NCI-H526 (cell line): ENCODE results near the gene MAOA.
A peak's percentile ranks its signal among the peaks of the same experiment; 100 is the strongest.
"Not testable (repeated sequence)": the region's sequence is repeated elsewhere in the genome, so short reads cannot be mapped to it uniquely, and the experiment has no call there.

Experiments
- DNase-seq, 2 experiments: peaks; one replicate each; lab custom pipeline; 2025; lab: John Stamatoyannopoulos, UW

Gene MAOA

DNA sequence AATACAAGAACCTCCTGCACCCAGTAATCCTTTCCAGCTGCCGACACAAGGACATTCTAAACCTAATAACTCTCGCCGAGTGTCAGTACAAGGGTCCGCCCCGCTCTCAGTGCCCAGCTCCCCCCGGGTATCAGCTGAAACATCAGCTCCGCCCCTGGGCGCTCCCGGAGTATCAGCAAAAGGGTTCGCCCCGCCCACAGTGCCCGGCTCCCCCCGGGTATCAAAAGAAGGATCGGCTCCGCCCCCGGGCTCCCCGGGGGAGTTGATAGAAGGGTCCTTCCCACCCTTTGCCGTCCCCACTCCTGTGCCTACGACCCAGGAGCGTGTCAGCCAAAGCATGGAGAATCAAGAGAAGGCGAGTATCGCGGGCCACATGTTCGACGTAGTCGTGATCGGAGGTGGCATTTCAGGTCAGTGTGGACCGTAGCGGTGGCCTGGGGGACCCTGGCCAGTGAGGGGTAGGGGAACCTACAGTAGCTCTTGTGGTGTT, at the start of gene MAOA:
Gene MAOA, plus strand, starts transcription at position 295 of the 490 bp plus-strand sequence. Its CDS starts 43 bp downstream, at position 338.
- DNase-seq, result peak in 1 of 2 experiments; percentile 21

GRCh38 chrX:43612400-43612799, 43.7 kb upstream of the MAOA start:
- DNase-seq, result no peak

DNA sequence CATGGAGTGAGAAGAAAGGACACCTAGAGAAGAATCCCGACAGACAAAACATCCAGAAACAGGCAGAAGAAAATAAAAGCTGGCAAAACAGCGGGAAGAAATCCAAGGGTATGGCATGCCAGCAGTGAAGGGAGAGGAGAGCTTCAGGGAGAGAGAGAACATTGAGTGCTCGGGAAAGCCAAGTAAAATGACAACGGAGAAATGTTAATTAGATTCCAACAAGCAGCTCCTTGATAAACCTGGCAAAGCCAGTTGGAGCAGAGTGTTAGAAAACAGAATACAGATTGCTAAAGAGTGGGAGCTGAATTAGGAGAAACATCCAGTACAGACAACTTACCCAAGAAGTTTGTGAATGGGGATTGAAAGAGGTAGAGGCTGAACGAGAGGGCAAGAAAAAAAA, 40.4 kb upstream of the MAOA start:
- no peak for DNase-seq

- peak in 1 of 2 experiments; percentile 35 for DNase-seq
These were observed 37.5 kb upstream of the MAOA start for GRCh38 chrX:43618366-43619205.

DNA sequence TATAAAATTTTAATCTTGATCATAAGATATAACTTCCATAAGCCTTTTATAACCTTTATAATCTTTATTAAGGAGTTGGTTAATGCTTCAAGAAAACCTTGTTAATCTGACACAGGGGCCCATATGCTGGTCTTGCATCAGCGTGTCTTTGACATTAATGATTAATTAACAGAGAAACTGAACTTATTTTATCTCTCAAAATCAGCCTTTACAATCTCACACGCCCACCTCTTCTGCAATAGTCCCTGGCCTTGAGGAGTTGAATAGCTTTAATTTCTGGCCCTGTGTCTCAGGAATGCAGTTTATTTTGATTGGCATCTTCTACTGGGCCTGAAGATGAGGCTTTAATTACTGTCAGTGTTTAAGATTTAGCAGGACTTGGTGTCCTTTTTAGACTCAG, 36.2 kb upstream of the MAOA start:
- not testable (repeated sequence) for DNase-seq

DNA sequence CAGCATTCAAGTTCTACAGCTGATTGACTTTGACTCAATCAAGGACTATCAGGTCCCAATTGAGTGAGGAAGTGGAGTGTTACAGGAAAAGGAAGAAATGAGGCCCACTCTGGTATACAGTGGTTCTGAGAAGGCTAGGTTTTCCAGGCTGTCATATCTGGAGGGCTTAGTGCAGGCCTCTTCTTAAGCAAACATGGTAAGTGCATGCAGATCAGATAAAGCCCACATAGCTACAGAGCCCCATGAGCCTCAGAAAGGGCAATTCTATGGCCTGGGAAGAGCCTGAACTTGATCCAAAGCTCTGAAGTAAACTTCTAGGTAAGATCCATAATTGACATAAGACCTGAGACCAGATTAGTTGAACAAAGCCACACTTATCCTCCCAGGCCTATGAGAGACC, 29.0 kb upstream of the MAOA start:
- no peak for DNase-seq

GRCh38 chrX:43627669-43628068, 28.4 kb upstream of the MAOA start:
- DNase-seq, result no peak

GRCh38 chrX:43629229-43629628, 26.9 kb upstream of the MAOA start:
- no peak for DNase-seq

DNA sequence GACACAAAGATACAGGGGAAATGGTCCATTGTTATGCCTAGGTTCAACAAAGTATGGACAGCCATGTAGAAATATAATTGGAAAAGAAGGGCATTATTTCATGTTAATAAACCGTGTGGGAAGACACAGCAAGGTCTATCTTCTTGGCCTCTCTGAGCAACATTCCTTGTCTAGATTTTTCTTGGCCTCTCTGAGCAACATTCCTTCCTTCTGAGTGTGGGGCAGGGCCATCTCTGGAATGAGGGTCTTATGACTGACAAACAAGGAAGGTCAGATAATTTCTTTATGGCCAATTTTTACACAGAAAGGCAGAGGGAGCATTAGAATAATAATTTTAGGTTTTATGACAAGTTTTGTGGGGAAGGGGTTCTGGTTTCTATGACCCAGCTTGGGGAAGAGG, 24.3 kb upstream of the MAOA start:
- DNase-seq, result no peak

- DNase-seq, result no peak
These were observed 23.0 kb upstream of the MAOA start for GRCh38 chrX:43633081-43633480.

- no peak for DNase-seq
These were observed 22.3 kb upstream of the MAOA start for GRCh38 chrX:43633757-43634156.

- DNase-seq, result no peak
These were observed 15.6 kb upstream of the MAOA start for GRCh38 chrX:43640482-43640881.

DNA sequence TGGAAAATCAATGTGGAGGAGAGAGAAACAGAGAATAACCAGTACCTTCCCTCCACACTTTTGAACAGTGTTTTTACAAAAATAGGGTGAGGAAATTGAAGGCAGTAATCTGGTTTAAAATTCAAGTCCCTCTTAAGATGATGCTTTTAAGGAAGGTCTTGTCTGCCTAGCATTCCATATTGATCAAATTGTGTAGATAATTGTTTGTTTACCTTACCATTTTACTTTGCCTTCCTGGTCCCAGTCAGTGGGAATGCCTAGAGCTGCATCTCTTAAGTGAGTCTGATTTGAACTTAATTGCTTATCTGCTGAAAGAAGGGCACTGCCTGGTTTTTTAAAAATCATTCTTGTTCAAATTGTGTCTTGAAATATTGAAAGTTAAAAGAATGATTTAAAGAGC, 14.4 kb upstream of the MAOA start:
- no peak for DNase-seq

DNA sequence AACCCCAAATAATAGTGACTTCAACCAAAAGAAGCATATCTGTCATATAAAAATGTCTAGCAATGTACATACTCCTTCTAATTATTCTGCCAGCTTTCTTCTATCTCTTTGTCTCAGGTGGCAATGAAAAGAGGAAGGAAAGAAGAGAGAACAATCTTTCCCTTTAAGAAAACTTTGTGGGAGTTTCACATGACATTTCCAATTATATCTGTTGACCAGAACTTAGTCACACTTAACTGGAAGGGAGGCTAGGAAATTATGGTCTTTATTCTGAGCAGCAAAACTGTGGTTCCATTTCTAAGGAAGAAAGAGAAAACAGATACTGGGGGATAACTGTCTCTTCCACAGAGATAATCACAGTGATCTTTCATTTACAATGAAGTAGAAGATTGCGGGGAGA, 12.9 kb upstream of the MAOA start:
- no peak for DNase-seq

GRCh38 chrX:43643662-43644061, 12.4 kb upstream of the MAOA start:
- no peak for DNase-seq

- DNase-seq, result no peak
These were observed 11.9 kb upstream of the MAOA start for GRCh38 chrX:43644124-43644701.

- no peak for DNase-seq
These were observed 9.3 kb upstream of the MAOA start for GRCh38 chrX:43646800-43647199.

DNA sequence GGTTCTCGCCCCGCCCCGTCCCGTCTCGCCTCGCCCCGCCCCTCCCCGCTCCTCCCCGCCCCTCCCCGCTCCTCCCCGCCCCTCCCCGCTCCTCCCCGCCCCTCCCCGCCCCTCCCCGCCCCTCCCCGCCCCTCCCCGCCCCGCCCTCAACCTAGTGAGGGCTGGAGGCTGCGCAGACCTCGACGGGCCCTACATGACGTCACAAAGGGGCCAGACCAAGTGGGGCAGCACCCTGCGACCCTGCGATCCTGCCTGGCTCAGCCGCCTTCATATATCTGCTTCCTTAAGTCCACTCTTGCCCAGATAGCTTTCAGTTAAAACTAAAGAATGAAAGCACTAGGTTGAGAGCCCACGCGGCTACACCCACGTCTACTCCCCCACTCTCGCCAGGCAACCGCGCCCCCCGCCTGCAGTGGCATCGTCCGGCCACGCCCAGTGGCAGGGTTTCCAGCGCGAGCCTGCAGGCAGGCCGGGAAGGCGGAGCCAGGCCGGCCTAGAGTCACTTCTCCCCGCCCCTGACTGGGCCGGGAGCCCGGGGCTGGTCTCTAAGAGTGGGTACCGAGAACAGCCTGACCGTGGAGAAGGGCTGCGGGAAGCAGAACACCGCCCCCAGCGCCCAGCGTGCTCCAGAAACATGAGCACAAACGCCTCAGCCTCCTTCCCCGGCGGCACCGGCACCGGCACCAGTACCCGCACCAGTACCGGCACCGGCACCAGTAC, 1.5 kb upstream of the MAOA start:
- peak; percentile 82 to 94 for DNase-seq

GRCh38 chrX:43655151-43656004, 721 bp upstream of the MAOA start:
- DNase-seq, result peak; percentile 0 to 26

GRCh38 chrX:43657671-43658070, 1.6 kb downstream of the MAOA start:
- no peak for DNase-seq

DNA sequence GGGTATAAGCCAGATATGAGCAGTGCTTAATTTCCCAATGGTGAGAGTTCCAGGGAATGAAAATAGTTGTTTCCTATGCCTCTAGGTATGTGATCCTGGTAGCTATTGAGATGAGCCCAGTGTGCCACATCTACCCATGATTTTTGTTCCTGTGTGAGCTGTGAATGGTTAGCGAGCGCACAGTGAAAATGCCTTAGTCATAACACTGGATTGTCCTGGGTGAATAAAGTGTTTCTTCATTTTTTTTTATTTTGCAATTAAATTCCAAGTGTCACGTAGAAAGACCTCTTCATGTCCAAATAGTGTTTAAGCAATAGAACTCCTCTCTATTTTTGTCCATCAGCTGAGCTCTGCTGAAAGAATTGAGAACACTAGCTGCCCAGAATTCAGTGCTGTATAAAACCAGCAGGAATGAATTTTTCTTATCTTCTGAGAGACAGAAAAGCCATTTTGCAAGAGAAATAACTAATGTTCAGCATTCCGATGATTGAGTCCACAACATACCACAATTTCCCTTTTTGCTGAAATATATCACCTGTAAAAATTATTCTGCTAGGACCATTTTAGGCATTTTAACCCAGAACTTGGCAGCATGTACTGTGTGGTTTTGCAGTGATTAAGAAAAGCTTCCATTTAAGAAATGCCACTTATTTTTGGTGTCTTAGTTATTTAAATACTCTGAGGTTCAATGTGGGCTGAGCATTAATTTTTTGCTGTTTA, 5.6 kb downstream of the MAOA start:
- no peak for DNase-seq
